HL-60 (cell line): Measurements from ENCODE around the gene IFI30.

Experiments
- CTCF ChIP-seq: IDR thresholded peaks from one replicate; pipeline ENCODE4 v1.5.1; 2011; ENCODE audit warnings: low read length, control low read depth, inconsistent platforms; ENCODE audit not compliant: insufficient read depth
- GABPA ChIP-seq: IDR thresholded peaks from 2 replicates; pipeline ENCODE4 v1.6.1; 2012; ENCODE audit warnings: low read depth
- POLR2AphosphoS5 ChIP-seq: IDR thresholded peaks from 2 replicates; pipeline ENCODE4 v1.6.1; 2012; ENCODE audit warnings: low read depth

GRCh38 chr19:18174983-18175382, 1.4 kb downstream of the IFI30 start:
- TF ChIP-seq CTCF (no peak), POLR2AphosphoS5 (no peak), GABPA (no peak)
